HepG2 (cell line): ENCODE data around the gene TCAIM. TPM values are rescaled to one million over a fixed set of nuclear protein-coding genes. Genes with fewer than 3 reads are reported as not detected.
A peak's percentile ranks its signal among the peaks of the same experiment; 100 is the strongest.

Experiments
- NRL ChIP-seq: sonication (generic); formaldehyde crosslinking; IDR thresholded peaks from 2 replicates; pipeline ENCODE4 v1.5.0; 2020; ENCODE audit warnings: missing genetic modification reagents, mild to moderate bottlenecking, moderate library complexity, borderline replicate concordance
- POLR2AphosphoS2 ChIP-seq: IDR thresholded peaks from 2 replicates; pipeline ENCODE4 v1.6.1; 2011; ENCODE audit warnings: low read depth, low read length, improper control_type of control experiment
- RORA ChIP-seq: sonication (generic); formaldehyde crosslinking; IDR thresholded peaks from 2 replicates; pipeline ENCODE4 v1.5.0; 2020; ENCODE audit warnings: mild to moderate bottlenecking, missing genetic modification reagents, moderate library complexity
- TAF1 ChIP-seq: sonication (generic); formaldehyde crosslinking; IDR thresholded peaks from 2 replicates; pipeline ENCODE4 v1.4.0; 2020; ENCODE audit warnings: missing genetic modification reagents
- ZFX ChIP-seq: sonication (generic); formaldehyde crosslinking; IDR thresholded peaks from 2 replicates; pipeline ENCODE4 v1.4.0; 2020; ENCODE audit warnings: mild to moderate bottlenecking, low read depth, missing genetic modification reagents, moderate library complexity
- ZNF230 ChIP-seq: sonication (generic); formaldehyde crosslinking; IDR thresholded peaks from 2 replicates; pipeline ENCODE4 v1.4.0; 2020; ENCODE audit warnings: mild to moderate bottlenecking, missing genetic modification reagents
- ZNF549 ChIP-seq: sonication (generic); formaldehyde crosslinking; IDR thresholded peaks from 2 replicates; pipeline ENCODE4 v1.5.0; 2020; ENCODE audit warnings: missing genetic modification reagents
- ZNF75D ChIP-seq: sonication (generic); formaldehyde crosslinking; IDR thresholded peaks from 2 replicates; pipeline ENCODE4 v1.8.1; 2023; ENCODE audit warnings: missing genetic modification reagents, mild to moderate bottlenecking, borderline replicate concordance
- polyA plus RNA-seq, 8 experiments: library from polyadenylated mRNA; depleted of rRNA in 3 of 8; stranded (reverse) in 7 of 8; unstranded in 1 of 8; fragments of >200 nt; fragmentation: Illumina TruSeq in 4 of 8; extraction: Trizol in 4 of 8; gene quantifications; 2 replicates each; pipeline versions ENCODE4 v1.2.1 to v1.2.3, GENCODE V29; 2011 to 2016; ENCODE audit warnings: low read depth in 4 of 8, missing spikeins in 1 of 8, mixed read lengths in 1 of 8; ENCODE audit not compliant: insufficient read depth in 1 of 8
- total RNA-seq, 5 experiments: library from RNA; depleted of rRNA; stranded (reverse); fragments of >200 nt; fragmentation: Illumina TruSeq; extraction: Trizol; gene quantifications; 2 replicates each; pipeline ENCODE4 v1.2.3, GENCODE V29; 2016; ENCODE audit warnings: low read depth in 1 of 5
- TF ChIP-seq, protein P1 (sequence below): sonication (generic); formaldehyde crosslinking; IDR thresholded peaks from 2 replicates; pipeline ENCODE4 v1.5.0; 2020; ENCODE audit warnings: mild to moderate bottlenecking, missing genetic modification reagents, borderline replicate concordance
- TF ChIP-seq, protein P2 (sequence below): sonication (generic); formaldehyde crosslinking; IDR thresholded peaks from 2 replicates; pipeline ENCODE4 v1.4.0; 2020; ENCODE audit warnings: low read depth, mild to moderate bottlenecking, missing genetic modification reagents
- TF ChIP-seq, protein P3 (sequence below): sonication (generic); formaldehyde crosslinking; IDR thresholded peaks from 2 replicates; pipeline ENCODE4 v1.5.0; 2020; ENCODE audit warnings: mild to moderate bottlenecking, missing genetic modification reagents, borderline replicate concordance
- TF ChIP-seq, protein P4 (sequence below): IDR thresholded peaks from 2 replicates; pipeline ENCODE4 v1.6.1; 2016; ENCODE audit warnings: low read depth, control low read depth
- TF ChIP-seq, protein P5 (sequence below): sonication (generic); formaldehyde crosslinking; IDR thresholded peaks from 2 replicates; pipeline ENCODE4 v1.4.0; 2020; ENCODE audit warnings: missing genetic modification reagents, borderline replicate concordance

Gene TCAIM
- total and polyA plus RNA-seq, 2 of the 13 experiments (the other 11 are each of a cell fraction or from before 2014, with no cell fraction given): 16.9 to 22.6 TPM

DNA sequence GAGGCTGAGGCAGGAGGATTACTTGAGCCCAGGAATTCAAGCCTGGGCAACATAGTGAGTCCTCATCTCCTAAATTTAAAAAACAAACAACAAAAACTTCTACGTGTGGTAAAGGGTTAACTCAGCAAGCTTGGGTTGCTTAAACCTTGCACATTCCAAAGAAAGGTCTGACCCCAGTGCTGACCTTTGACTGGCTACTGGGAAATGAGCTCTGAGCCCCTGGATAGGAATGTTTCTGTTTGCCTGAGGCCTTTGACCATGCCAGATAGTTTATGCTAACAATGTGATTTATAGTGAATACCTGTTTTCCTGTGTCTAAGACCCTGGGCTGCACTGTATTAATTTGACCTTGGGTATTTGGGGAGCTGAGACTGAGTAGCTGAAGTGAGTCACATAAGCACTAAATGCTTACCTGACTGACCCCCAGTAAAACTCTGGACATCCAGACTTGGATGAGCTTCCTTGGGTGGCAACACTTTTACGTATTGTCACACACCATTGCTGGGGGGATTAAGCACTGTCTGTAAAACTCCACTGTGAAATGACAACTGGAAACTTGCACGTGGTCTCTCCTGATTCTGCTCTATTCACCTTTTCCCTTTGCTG is 20.7 kb downstream of the TCAIM start (continued):
- TF ChIP-seq, protein P1, sequence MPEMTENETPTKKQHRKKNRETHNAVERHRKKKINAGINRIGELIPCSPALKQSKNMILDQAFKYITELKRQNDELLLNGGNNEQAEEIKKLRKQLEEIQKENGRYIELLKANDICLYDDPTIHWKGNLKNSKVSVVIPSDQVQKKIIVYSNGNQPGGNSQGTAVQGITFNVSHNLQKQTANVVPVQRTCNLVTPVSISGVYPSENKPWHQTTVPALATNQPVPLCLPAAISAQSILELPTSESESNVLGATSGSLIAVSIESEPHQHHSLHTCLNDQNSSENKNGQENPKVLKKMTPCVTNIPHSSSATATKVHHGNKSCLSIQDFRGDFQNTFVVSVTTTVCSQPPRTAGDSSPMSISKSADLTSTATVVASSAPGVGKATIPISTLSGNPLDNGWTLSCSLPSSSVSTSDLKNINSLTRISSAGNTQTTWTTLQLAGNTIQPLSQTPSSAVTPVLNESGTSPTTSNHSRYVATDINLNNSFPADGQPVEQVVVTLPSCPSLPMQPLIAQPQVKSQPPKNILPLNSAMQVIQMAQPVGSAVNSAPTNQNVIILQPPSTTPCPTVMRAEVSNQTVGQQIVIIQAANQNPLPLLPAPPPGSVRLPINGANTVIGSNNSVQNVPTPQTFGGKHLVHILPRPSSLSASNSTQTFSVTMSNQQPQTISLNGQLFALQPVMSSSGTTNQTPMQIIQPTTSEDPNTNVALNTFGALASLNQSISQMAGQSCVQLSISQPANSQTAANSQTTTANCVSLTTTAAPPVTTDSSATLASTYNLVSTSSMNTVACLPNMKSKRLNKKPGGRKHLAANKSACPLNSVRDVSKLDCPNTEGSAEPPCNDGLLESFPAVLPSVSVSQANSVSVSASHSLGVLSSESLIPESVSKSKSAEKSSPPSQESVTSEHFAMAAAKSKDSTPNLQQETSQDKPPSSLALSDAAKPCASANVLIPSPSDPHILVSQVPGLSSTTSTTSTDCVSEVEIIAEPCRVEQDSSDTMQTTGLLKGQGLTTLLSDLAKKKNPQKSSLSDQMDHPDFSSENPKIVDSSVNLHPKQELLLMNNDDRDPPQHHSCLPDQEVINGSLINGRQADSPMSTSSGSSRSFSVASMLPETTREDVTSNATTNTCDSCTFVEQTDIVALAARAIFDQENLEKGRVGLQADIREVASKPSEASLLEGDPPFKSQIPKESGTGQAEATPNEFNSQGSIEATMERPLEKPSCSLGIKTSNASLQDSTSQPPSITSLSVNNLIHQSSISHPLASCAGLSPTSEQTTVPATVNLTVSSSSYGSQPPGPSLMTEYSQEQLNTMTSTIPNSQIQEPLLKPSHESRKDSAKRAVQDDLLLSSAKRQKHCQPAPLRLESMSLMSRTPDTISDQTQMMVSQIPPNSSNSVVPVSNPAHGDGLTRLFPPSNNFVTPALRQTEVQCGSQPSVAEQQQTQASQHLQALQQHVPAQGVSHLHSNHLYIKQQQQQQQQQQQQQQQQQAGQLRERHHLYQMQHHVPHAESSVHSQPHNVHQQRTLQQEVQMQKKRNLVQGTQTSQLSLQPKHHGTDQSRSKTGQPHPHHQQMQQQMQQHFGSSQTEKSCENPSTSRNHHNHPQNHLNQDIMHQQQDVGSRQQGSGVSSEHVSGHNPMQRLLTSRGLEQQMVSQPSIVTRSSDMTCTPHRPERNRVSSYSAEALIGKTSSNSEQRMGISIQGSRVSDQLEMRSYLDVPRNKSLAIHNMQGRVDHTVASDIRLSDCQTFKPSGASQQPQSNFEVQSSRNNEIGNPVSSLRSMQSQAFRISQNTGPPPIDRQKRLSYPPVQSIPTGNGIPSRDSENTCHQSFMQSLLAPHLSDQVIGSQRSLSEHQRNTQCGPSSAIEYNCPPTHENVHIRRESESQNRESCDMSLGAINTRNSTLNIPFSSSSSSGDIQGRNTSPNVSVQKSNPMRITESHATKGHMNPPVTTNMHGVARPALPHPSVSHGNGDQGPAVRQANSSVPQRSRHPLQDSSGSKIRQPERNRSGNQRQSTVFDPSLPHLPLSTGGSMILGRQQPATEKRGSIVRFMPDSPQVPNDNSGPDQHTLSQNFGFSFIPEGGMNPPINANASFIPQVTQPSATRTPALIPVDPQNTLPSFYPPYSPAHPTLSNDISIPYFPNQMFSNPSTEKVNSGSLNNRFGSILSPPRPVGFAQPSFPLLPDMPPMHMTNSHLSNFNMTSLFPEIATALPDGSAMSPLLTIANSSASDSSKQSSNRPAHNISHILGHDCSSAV (CRISPR knock-in tag): no peak
- TF ChIP-seq, protein P2, sequence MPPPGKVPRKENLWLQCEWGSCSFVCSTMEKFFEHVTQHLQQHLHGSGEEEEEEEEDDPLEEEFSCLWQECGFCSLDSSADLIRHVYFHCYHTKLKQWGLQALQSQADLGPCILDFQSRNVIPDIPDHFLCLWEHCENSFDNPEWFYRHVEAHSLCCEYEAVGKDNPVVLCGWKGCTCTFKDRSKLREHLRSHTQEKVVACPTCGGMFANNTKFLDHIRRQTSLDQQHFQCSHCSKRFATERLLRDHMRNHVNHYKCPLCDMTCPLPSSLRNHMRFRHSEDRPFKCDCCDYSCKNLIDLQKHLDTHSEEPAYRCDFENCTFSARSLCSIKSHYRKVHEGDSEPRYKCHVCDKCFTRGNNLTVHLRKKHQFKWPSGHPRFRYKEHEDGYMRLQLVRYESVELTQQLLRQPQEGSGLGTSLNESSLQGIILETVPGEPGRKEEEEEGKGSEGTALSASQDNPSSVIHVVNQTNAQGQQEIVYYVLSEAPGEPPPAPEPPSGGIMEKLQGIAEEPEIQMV (CRISPR knock-in tag): no peak
- TF ChIP-seq ZNF230 (CRISPR knock-in tag): no peak
- TF ChIP-seq, protein P3, sequence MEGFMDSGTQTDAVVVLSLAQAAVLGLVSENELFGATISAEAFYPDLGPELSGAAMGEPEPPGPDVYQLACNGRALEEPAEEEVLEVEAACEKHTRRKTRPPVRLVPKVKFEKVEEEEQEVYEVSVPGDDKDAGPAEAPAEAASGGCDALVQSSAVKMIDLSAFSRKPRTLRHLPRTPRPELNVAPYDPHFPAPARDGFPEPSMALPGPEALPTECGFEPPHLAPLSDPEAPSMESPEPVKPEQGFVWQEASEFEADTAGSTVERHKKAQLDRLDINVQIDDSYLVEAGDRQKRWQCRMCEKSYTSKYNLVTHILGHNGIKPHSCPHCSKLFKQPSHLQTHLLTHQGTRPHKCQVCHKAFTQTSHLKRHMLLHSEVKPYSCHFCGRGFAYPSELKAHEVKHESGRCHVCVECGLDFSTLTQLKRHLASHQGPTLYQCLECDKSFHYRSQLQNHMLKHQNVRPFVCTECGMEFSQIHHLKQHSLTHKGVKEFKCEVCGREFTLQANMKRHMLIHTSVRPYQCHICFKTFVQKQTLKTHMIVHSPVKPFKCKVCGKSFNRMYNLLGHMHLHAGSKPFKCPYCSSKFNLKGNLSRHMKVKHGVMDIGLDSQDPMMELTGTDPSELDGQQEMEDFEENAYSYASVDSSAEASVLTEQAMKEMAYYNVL (CRISPR knock-in tag): peak; percentile 84; the same call in 1 of the 2 replicates
- TF ChIP-seq ZNF75D (CRISPR knock-in tag): no peak
- no peak for TF ChIP-seq ZFX
- TF ChIP-seq ZNF549 (CRISPR knock-in tag): no peak
- TF ChIP-seq NRL (CRISPR knock-in tag): no peak
- TF ChIP-seq, protein P4, sequence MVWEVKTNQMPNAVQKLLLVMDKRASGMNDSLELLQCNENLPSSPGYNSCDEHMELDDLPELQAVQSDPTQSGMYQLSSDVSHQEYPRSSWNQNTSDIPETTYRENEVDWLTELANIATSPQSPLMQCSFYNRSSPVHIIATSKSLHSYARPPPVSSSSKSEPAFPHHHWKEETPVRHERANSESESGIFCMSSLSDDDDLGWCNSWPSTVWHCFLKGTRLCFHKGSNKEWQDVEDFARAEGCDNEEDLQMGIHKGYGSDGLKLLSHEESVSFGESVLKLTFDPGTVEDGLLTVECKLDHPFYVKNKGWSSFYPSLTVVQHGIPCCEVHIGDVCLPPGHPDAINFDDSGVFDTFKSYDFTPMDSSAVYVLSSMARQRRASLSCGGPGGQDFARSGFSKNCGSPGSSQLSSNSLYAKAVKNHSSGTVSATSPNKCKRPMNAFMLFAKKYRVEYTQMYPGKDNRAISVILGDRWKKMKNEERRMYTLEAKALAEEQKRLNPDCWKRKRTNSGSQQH (CRISPR knock-in tag): no peak
- TF ChIP-seq TAF1 (CRISPR knock-in tag): no peak
- no peak for TF ChIP-seq POLR2AphosphoS2
- TF ChIP-seq, protein P5, sequence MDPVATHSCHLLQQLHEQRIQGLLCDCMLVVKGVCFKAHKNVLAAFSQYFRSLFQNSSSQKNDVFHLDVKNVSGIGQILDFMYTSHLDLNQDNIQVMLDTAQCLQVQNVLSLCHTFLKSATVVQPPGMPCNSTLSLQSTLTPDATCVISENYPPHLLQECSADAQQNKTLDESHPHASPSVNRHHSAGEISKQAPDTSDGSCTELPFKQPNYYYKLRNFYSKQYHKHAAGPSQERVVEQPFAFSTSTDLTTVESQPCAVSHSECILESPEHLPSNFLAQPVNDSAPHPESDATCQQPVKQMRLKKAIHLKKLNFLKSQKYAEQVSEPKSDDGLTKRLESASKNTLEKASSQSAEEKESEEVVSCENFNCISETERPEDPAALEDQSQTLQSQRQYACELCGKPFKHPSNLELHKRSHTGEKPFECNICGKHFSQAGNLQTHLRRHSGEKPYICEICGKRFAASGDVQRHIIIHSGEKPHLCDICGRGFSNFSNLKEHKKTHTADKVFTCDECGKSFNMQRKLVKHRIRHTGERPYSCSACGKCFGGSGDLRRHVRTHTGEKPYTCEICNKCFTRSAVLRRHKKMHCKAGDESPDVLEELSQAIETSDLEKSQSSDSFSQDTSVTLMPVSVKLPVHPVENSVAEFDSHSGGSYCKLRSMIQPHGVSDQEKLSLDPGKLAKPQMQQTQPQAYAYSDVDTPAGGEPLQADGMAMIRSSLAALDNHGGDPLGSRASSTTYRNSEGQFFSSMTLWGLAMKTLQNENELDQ (CRISPR knock-in tag): no peak
- TF ChIP-seq RORA (CRISPR knock-in tag): no peak
